MCF 10A (cell line): ENCODE measurements around the gene NFASC. TPM values are rescaled to one million over a fixed set of nuclear protein-coding genes. Genes with fewer than 3 reads are reported as not detected.

Source experiments
- BruUV-seq: library from RNA; stranded (reverse); fragments of 400-500 nt; replicated peaks from 2 replicates; lab custom pipeline; 2021; lab: Mats Ljungman, UMichigan
- CTCF ChIA-PET: fragments of 300-600 bp; sonication (Branson Sonifier 250); formaldehyde crosslinking; extraction: SDS; loops from one replicate; lab custom pipeline; 2021; ENCODE audit warnings: antibody characterized with exemption, inconsistent platforms; lab: Yijun Ruan, JAX
- POLR2A ChIA-PET: fragments of 300-600, 350-650 bp; sonication (Branson Sonifier 250); formaldehyde crosslinking; extraction: SDS; loops from one replicate; lab custom pipeline; 2020; ENCODE audit warnings: antibody characterized with exemption, inconsistent platforms; lab: Yijun Ruan, JAX
- DNase-seq: peaks from one replicate; pipeline ENCODE4 v3.0.0-alpha.2; 2018; ENCODE audit not compliant: unreplicated experiment
- H3K27ac Mint-ChIP-seq: one replicate; pipeline ENCODE4 v1.8.0; 2022; ENCODE audit warnings: mild to moderate bottlenecking, low read depth, mixed read lengths; ENCODE audit not compliant: unreplicated experiment
- H3K27me3 Mint-ChIP-seq: one replicate; pipeline ENCODE4 v1.8.0; 2022; ENCODE audit warnings: mixed read lengths; ENCODE audit not compliant: insufficient read depth, unreplicated experiment
- H3K36me3 Mint-ChIP-seq: one replicate; pipeline ENCODE4 v1.8.0; 2022; ENCODE audit warnings: mild to moderate bottlenecking, moderate library complexity, mixed read lengths; ENCODE audit not compliant: insufficient read depth, unreplicated experiment
- H3K4me1 Mint-ChIP-seq: one replicate; pipeline ENCODE4 v1.8.0; 2022; ENCODE audit warnings: mixed read lengths; ENCODE audit not compliant: insufficient read depth, unreplicated experiment
- H3K4me3 Mint-ChIP-seq: one replicate; pipeline ENCODE4 v1.8.0; 2022; ENCODE audit warnings: mild to moderate bottlenecking, moderate library complexity, mixed read lengths; ENCODE audit not compliant: unreplicated experiment
- H3K9me3 Mint-ChIP-seq: one replicate; pipeline ENCODE4 v1.8.0; 2022; ENCODE audit warnings: mixed read lengths; ENCODE audit not compliant: unreplicated experiment
- intact Hi-C: fragments of 100-400 bp; cut with micrococcal nuclease; formaldehyde crosslinking; loops from 2 replicates; pipeline ENCODE4 v1.14.1; 2022
- total RNA-seq: library from RNA; stranded (reverse); gene quantifications from 2 replicates; pipeline ENCODE4 v1.2.3, GENCODE V29; 2022
- TF ChIP-seq, protein P1 (sequence below): fragments of 200-600 bp; IDR thresholded peaks from one replicate; pipeline ENCODE4 v1.8.0; 2022; ENCODE audit warnings: antibody characterized with exemption, mild to moderate bottlenecking; ENCODE audit not compliant: unreplicated experiment

NFASC gene
- total RNA-seq, 1 experiment from 2014 or later = 0.98 TPM

DNA sequence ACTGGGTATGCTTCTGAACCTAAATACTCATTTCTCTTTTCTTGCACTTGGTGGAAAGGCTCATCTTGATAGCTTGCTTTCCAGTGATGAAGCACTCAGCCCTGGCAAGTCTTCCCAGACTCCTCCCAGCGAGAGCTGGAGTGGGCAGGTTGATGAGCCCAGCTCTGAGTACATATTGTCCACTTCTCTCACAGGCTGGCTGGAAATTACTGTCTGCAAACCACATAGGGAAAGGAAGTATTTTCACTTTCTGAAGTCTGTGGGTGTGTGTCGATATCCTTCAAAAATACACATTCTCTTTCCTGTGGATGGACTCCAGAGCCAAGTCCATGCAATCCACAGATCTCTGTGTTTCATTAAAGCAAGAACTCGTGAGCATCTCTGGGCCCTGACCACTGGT, 133.7 kb downstream of the NFASC start:
- intact Hi-C loops = no loop called here
- H3K4me1 Mint-ChIP-seq = no peaks in the 10 kb centered on the region
- no peak overlapping the region for H3K4me3 Mint-ChIP-seq
- POLR2A ChIA-PET = no interaction called here
- TF ChIP-seq, protein P1, sequence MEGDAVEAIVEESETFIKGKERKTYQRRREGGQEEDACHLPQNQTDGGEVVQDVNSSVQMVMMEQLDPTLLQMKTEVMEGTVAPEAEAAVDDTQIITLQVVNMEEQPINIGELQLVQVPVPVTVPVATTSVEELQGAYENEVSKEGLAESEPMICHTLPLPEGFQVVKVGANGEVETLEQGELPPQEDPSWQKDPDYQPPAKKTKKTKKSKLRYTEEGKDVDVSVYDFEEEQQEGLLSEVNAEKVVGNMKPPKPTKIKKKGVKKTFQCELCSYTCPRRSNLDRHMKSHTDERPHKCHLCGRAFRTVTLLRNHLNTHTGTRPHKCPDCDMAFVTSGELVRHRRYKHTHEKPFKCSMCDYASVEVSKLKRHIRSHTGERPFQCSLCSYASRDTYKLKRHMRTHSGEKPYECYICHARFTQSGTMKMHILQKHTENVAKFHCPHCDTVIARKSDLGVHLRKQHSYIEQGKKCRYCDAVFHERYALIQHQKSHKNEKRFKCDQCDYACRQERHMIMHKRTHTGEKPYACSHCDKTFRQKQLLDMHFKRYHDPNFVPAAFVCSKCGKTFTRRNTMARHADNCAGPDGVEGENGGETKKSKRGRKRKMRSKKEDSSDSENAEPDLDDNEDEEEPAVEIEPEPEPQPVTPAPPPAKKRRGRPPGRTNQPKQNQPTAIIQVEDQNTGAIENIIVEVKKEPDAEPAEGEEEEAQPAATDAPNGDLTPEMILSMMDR = no peak
- no peak for DNase-seq
- CTCF ChIA-PET = interaction anchor here (0.6 to 7.8 kb wide), 4 partner anchors 15 to 175 kb away, joined by 3 to 63 read pairs (median 24); no protein-coding TSS in a partner anchor
- H3K27me3 Mint-ChIP-seq = peaks cover 69% of the 10 kb centered on the region
- no TSS peak for BruUV-seq
- H3K36me3 Mint-ChIP-seq = no peaks in the 10 kb centered on the region
- no peak overlapping the region for H3K27ac Mint-ChIP-seq
- H3K9me3 Mint-ChIP-seq = no peaks in the 10 kb centered on the region

DNA sequence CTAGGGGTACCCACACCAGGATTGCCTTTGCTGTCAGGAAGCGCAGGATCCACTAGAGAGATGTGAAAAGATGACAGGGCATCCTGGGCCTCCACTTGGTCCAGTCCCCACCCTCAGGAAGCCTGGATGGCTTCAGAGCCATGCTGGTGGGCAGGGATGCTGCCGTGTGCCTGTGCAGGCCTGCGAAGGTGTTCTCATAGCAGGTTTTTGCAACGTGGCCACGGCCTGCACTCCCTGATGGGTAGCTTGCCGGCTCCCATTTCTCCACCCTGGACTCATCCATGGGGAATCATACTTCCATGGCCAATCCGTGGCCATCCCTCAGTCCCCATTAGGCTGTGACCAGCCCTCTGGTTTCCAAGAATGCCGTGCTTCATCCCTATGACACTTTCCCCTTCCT, 138.2 kb downstream of the NFASC start:
- ChIA-PET POLR2A (no interaction called here), CTCF (interaction anchor here (0.5 to 0.9 kb wide), 3 partner anchors 18 to 53 kb away, joined by 3 to 4 read pairs (median 3); no protein-coding TSS in a partner anchor)
- peaks cover under 1% of the 10 kb centered on the region for H3K4me1 Mint-ChIP-seq
- no peak for DNase-seq
- intact Hi-C loops = no loop called here
- no TSS peak for BruUV-seq
- H3K4me3 Mint-ChIP-seq = no peak overlapping the region
- no peak overlapping the region for H3K27ac Mint-ChIP-seq
- H3K27me3 Mint-ChIP-seq = peaks cover 78% of the 10 kb centered on the region
- TF ChIP-seq, protein P1 = no peak
- H3K36me3 Mint-ChIP-seq = no peaks in the 10 kb centered on the region
- H3K9me3 Mint-ChIP-seq = no peaks in the 10 kb centered on the region

DNA sequence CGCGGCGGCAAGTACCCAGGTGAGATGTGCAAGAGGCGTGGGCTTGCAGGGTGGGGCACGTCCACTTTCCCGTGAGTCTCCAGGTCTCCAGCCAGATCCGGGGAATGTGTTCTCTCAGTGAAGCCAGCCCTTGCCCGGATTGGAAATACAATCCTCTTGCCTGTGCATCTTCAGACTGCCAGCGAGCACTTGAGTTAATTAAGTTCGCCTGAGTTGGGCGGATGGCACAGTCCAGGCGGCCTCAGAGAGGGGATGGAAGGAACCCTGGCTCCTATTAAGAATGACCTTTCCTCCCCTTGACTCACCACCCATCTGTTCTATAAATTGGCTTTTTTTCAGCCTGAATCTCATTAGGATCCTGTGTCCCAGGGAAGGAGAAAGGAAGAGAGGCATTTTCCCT, 139.0 kb downstream of the NFASC start:
- Mint-ChIP-seq H3K4me3 (no peak overlapping the region), H3K4me1 (peaks cover 6% of the 10 kb centered on the region), H3K27me3 (peaks cover 70% of the 10 kb centered on the region), H3K9me3 (no peaks in the 10 kb centered on the region), H3K27ac (no peak overlapping the region), H3K36me3 (no peaks in the 10 kb centered on the region)
- intact Hi-C loops = no loop called here
- ChIA-PET POLR2A (no interaction called here), CTCF (interaction anchor here (0.6 to 0.9 kb wide), 3 partner anchors 21 to 1522 kb away, joined by 3 to 4 read pairs (median 3); no protein-coding TSS in a partner anchor)
- no TSS peak for BruUV-seq
- TF ChIP-seq, protein P1 = no peak
- no peak for DNase-seq

DNA sequence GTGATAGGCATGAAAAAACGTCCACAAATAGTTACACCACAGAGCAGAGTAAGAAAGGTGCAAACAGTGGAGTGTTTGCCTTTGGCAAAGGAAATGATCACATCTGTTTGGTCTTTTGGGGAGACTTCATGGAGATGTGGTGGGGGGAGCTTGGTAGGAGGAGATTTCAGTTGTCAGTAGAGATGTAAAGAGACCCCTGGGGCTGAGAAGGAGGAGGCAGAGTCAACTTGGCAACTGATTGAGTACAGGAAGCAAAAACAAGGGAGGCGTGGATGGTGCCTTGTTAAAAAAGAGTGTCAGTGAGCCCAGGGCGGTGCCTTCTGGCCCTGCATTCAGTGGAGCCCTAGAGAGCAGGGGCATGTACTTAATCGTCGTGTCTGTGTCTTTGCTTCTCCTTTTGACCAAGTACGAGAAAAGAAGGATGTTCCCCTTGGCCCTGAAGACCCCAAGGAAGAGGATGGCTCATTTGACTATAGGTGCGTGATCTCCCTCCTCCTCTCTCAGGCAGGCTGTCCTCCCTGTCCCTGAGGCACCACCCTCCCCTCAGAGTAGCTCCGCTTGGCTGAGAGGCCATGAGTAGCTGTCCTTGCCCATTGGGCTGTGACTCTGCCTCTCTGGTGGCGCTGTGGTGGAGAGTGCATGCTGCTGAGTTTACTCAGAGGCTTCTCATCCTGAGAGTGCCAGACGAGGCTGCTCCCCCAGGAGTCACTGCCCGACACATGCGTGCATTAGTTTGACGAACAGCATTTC, 141.9 kb downstream of the NFASC start:
- H3K4me1 Mint-ChIP-seq = peaks cover 6% of the 10 kb centered on the region
- intact Hi-C loops = no loop called here
- no peak for DNase-seq
- H3K27ac Mint-ChIP-seq = no peak overlapping the region
- ChIA-PET POLR2A (interaction anchor here (0.6 kb wide), 1 partner anchor 515 kb away, joined by 4 read pairs; no protein-coding TSS in a partner anchor), CTCF (interaction anchor here (0.6 to 6.5 kb wide), 6 partner anchors 11 to 342 kb away, joined by 3 to 47 read pairs (median 4); no protein-coding TSS in a partner anchor)
- TF ChIP-seq, protein P1 = no peak
- H3K4me3 Mint-ChIP-seq = no peak overlapping the region
- no peaks in the 10 kb centered on the region for H3K36me3 Mint-ChIP-seq
- H3K9me3 Mint-ChIP-seq = no peaks in the 10 kb centered on the region
- BruUV-seq = no TSS peak
- peaks cover 58% of the 10 kb centered on the region for H3K27me3 Mint-ChIP-seq
